ENCODE measurements around the gene CARD16.

DNA sequence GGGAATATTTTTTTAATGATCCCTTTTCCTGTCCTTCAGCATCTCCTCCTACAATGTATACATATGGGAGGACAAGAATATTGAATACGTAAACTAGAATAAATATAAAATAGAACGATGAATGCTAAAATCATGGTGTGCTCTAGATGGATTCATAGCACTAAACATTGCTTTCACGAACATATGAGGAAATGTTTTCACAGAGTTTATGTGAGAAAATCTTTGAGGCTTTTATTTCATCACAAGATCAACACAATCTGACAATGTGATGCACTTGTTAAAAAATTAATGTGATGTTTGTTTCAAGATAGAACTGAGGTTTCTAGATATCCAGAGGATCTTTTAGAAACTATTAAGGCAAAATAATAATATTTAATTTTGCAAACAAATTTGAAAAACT lies 3.0 kb downstream of the CARD16 start:
- TF ChIP-seq EZH2 (IDR thresholded peaks at IDR 0.05) (no peak), POLR2AphosphoS5 (IDR thresholded peaks at IDR 0.05; ENCODE audit: borderline replicate concordance, low read depth, low read length) (no peak), FOXP2 (optimal IDR thresholded peaks at IDR 0.05; ENCODE audit: control extremely low read depth, extremely low read length, insufficient read depth) (no peak)

Data from SK-N-MC (cell line).